Glomerular visceral epithelial cell (primary cell): ENCODE data around the gene MED27.
"Not testable (repeated sequence)": the region's sequence is repeated elsewhere in the genome, so short reads cannot be mapped to it uniquely, and the experiment has no call there.

ENCODE experiments used
- DNase-seq: peaks from one replicate; pipeline ENCODE4 v3.0.0-alpha.2; 2016; ENCODE audit errors: extremely low spot score

MED27 gene

GRCh38 chr9:132018957-132019405, 60.7 kb downstream of the MED27 start:
- no peak for DNase-seq

- DNase-seq: no peak
Observed at GRCh38 chr9:132016456-132016855, 63.2 kb downstream of the MED27 start.

GRCh38 chr9:132015866-132016265, 63.8 kb downstream of the MED27 start:
- no peak for DNase-seq

GRCh38 chr9:132014218-132014805, 65.4 kb downstream of the MED27 start:
- DNase-seq: no peak

- DNase-seq: no peak
Observed at GRCh38 chr9:132012704-132013357, 66.8 kb downstream of the MED27 start.

- no peak for DNase-seq
Observed at GRCh38 chr9:132011896-132012295, 67.8 kb downstream of the MED27 start.

GRCh38 chr9:132011309-132011708, 68.4 kb downstream of the MED27 start:
- no peak for DNase-seq

GRCh38 chr9:132010201-132010600, 69.5 kb downstream of the MED27 start:
- not testable (repeated sequence) for DNase-seq

GRCh38 chr9:132008855-132009812, 70.5 kb downstream of the MED27 start:
- DNase-seq: no peak

- peak; percentile 54 for DNase-seq
Observed at GRCh38 chr9:132008184-132008803, 71.4 kb downstream of the MED27 start.

- no peak for DNase-seq
Observed at GRCh38 chr9:132007371-132008025, 72.2 kb downstream of the MED27 start.

GRCh38 chr9:132006677-132007370, 72.8 kb downstream of the MED27 start:
- no peak for DNase-seq

- no peak for DNase-seq
Observed at GRCh38 chr9:132005899-132006298, 73.8 kb downstream of the MED27 start.

GRCh38 chr9:132004323-132004722, 75.3 kb downstream of the MED27 start:
- no peak for DNase-seq

- DNase-seq: peak; percentile 58
Observed at GRCh38 chr9:132003896-132004295, 75.8 kb downstream of the MED27 start.

GRCh38 chr9:132003319-132003704, 76.4 kb downstream of the MED27 start:
- no peak for DNase-seq

- peak; percentile 50 for DNase-seq
Observed at GRCh38 chr9:132002643-132003318, 76.9 kb downstream of the MED27 start.

- no peak for DNase-seq
Observed at GRCh38 chr9:132001567-132001966, 78.1 kb downstream of the MED27 start.

- no peak for DNase-seq
Observed at GRCh38 chr9:132000659-132001058, 79.0 kb downstream of the MED27 start.
